ENCODE results near the gene AHI1.

AHI1 gene

DNA sequence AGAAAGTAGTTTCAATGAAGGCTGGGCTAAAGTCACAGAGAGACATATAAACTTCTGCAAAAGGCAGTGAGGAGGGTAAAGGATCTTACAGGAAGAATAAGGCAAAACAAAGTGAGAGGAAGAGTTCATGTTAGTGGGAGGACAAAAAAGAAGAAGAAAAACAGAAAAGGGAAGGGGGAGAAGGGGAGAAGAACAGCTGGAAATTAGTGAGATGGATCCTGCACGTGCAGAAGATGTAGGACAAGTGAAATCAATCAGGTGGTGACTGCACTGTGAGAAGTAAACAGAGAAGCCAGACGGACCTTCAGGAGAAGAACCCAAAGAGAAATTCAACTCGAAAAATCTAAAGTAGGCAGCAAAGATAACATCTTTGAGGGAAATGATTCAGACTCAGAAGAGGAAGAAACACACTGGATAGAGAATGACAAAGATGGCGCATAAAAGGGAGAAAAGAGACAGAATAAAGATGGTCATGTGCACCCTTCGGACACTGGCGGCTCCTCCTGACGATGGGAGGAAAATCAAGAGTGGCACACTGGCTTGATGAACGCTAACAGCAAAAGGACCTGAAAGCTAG lies 210.5 kb downstream of the AHI1 start:
- no peak for DNase-seq

DNA sequence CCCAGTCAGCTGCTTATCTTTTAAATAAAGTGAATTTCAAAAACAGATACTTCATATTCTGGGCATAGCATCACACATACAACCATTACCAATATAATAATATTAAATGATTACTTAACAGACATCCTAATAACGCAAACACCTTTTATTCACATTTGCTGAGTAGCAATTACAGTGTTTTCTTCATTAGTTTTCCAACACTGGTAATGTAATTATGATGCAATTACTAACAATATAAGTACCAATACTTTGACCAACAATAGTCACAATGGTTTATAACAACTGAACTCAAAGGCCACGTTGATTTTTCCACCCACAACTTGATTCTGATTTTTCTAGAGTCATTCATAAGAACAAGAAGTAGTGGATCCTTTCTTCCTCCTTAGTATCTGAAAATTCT lies 212.4 kb downstream of the AHI1 start:
- no peak for DNase-seq

DNA sequence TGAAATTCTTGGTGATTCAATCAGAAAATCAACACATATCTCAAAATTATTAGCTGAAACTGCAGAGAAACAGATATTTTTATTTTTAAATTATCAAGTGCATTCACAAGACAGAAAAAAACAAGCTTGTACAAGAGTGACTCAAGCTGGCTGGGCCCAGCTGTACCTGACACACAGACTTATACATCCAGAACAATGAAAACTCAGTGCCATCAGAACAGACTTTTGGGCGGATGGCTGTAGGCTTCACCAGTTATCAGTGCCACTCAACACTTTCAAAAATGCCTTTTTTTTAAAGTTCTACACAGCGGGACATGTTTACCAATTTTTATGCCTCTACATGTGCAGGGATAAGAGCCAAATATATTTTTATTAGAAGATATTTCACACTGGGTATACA lies 213.6 kb downstream of the AHI1 start:
- DNase-seq, result no peak

DNA sequence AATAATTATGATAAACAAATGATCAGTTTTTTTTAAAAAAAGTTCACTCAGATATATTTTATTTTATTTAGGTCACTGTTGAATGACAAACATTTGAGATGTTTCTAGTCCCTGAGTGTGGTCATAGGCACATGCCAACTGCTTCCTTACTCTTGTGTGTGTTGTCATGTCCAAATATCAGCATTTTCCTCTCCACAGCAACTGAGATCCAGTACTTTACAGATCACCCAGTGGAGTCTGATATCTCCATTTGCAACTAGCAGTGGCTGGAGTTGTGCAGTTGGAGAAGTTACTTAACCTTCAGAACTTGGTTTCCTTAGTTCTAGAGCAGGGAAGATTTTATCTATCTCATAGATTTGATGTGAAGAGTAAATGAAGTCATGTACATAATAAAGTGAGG lies 215.1 kb downstream of the AHI1 start:
- no peak for DNase-seq

DNA sequence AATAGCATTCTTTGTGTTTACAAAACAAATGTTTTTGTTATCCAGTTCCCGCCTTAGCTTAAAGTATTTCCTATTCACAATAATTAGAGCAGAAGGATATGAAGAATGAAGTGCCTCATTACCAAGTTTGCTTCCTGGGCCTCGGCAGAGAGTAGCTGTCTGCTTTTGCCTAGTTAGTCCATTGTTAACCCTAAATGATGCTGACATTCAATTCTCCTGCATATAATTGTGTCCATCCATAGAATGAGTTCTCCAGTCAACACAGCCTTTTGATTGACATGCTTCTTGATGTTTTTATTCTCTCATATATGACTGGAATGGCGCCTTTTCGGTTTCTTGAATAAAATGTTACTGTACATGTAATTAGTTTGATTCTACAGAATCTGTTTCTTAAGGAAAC lies 215.6 kb downstream of the AHI1 start:
- no peak for DNase-seq

DNA sequence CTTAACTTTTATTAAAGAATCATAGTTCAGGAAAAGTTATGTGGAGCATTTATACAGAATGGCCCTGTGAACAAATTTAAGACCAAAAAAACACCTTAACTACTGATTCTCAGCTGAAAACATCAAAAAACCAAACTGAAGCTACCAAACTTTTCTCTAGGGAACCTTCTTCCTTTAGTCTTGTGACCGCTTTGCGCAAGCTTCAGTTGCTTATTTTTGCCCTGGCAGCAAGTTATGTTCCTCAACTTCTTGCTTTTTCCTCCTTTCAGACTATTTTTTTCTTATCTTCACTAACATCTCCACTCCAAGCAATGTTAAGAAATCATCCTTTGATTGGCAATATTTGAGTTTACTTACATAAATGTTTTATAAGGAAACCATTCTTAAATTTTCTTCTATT lies 216.3 kb downstream of the AHI1 start:
- DNase-seq, result no peak

DNA sequence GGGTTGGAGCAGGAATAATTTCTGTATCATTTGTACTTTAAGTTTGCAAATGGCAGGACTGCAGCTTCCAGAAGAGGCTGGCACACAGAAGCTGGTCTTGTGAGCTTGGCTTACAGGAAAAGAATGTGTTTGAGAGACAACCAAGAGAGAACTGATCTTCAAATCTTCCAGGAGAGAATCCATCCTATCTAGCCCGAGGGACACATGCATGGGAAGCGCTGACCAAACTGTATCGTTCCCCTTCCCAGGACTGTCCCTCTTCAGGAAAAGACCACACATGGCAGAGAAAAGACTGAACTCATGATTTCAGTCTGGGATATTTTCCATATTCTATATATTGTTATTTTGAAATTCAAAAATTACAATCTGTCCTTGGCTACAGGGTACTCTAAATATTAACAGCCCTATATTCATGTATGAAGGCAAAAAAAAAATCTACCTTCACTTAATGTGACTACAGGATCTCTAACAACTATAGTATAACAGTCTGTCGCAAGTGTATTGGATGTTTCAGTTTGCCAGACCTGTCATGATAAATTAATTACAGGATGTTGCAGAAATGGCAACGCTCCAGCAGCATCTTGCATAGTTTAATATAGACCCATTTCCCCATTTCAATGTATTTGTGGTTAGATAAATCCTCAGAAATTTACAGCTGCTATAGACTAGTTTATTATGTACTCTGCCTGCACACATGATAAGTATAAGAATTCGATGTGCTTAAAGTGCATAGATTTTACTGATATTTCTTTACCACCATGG lies 217.0 kb downstream of the AHI1 start:
- DNase-seq, result no peak

DNA sequence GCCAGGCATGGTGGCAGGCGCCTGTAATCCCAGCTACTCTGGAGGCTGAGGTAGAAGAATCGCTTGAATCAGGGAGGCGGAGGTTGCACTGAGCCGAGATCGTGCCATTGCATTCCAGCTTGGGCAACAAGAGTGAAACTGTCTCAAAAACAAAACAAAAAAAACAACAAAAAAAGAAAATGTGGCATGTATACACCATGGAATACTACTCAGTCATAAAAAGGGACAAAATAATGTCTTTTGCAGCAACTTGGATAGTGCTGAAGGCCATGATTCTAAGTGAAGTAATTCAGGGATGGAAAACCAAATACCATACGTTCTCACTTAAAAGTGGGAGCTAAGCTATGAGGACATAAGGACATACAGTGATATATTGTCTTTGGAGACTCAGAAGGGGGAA lies 220.1 kb downstream of the AHI1 start:
- DNase-seq, result no peak

DNA sequence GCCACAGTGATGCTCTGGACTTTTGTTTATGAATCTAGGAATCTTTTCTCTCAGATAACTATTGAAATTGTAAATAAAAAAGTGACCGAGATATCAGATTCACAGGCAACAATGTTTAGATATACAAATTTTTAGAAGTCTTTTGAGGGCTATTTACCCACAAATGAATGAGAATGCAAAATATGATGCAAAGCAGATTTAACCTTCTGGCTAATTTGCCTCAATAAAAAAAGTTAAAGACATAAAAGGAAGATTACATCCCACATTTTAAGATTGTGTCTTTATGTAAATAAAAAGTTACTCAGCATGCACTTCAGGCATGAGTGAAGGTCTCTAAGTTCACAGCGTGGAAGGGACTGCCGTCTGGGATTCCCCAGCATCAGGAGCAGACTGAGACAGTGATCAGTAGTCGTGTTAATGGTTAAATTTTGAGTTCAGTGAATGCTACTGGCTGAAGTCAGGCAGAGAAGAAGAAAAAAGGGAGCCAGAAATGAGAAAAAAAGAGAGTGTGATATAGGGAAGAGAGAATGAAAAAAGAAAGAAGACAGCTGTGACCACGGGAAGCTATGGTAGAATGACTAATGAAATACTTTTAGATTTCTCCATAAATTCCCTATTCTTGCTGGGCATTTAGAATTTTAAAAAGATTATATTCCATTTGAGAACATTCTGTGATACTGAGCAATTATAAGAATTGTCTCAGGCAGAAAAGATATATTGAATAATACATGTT lies 222.8 kb downstream of the AHI1 start:
- no peak for DNase-seq

DNA sequence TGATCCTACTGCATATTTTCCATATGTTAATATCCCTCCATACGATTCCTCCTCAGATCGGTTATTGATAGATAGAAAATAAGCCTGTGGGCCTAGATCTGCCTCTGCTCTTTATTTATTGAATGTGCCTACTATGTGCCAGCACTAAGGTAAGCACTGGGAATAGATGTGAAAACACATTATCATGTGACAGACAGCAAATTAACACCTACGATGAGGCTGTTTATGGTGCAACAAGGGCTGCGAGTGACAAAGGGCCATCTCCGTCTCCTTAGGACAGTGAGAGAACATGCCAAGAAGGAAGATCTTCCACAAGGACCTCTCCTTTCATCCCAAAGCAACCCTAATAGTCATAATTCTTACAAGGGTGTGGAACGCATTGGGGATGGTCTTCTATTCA lies 225.9 kb downstream of the AHI1 start:
- no peak for DNase-seq

DNA sequence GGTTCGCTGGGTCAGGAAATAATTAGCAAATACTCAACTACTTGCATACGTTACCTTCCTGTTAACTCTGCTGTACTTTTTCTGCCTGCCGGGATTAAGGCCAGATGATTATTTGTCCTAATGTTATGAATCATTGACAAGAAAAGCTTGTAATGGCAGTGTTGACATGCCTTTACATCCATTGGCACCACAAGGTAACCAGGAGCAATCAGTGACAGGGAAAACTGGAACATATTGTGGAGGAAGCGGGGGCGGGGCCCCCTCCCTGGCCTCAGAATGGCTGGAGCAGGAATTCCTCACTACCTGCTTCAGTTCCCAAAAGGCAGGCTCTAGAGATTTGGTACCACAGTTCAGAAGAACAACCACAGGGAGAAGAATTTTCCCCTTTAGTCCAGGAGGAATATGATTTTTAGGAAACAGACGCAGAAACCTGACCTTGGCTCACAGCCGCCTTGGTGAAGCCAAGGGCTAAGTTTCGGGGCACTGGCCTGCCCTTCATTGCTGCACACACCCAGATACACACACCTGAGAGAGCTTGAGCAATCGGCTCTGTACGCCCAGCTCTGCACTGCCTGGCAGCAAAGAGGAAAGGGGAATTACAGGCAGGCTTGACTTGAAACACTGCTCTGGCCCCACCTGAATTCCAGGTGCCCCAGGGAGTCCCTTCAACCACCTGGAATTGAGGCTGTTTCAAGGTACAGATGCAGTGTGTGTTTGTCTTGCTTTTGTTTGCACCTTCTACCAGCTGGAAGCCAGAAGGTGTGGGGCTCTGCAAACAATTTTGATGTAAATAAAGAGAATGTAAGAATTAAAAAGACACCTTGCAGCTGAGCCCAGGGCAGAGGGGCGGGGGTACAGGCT lies 226.6 kb downstream of the AHI1 start:
- DNase-seq, result no peak

DNA sequence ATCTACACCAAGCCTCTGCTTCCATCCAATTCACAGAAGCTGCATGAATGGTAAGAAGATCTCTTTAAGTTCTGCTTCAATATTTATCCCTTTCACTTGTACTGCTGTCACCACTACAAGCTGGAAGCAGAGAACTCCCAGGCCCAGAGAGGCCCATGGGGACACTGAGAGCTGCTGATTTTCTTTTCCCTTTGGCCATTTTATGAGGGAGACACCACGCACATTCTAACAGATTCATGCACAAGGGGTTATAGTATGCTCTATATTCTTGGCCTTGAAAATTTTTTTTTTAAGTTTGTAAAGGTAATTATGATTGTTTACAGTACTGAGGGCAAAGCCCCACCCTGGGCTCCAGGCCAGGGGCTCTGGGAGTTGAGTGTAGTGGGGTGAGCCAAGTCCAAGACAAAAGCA lies 228.1 kb downstream of the AHI1 start:
- DNase-seq, result no peak

DNA sequence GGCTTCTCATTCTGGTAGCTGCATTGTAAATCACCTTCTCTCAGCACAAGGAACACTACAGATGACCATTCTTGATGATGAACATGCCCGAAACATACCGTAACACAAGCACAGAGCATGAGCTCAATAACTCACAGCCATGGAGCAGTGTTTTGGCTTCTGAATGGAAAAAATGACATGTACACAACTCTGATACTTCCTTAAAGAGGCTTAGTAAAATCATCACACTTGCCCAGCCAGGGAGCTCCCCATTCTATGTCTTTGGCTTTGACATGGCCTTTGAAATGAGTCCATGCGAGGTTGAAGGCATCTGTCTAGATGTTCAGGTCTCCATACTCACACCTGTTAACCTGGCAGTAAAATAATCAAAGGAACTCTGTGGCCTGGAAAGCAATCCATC lies 228.8 kb downstream of the AHI1 start:
- DNase-seq, result no peak

DNA sequence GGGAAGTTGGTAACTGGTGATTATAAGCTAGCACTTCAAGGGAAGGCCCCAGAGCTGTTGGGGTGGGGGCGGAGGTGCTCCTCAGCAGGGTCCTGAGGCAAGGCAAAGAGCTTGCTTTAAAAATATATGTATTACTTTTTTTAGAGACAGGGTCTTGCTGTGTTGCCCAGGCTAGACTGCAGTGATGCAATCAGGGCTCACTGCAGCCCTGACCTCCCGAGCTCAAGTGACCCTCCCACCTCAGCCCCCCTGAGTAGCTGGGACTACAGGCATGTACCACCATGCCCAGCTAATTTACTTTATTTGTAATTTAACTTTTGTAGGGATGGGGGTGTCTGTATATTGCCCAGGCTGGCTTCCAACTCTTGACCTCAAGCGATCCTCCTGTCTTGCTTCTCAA lies 229.3 kb downstream of the AHI1 start:
- DNase-seq, result no peak

DNA sequence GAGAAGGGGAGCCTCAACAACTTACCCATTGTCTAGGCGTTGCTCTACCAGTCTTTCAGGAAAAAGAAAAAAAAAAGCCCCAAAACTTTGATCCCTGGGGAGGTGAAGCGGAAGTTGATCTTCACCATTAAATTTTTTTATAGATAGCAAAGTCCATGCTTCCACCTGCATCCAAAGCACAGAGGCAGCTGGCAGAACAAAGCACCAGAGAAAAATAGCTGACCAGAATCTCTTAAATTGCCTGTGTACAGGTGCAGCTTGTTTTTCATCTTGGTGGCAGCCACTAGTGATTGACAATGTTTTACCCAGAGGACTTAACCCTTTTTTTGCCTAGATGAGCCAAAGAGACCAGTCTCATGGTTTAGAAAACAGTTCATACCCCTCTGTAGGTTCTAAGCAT lies 230.5 kb downstream of the AHI1 start:
- DNase-seq, result no peak

DNA sequence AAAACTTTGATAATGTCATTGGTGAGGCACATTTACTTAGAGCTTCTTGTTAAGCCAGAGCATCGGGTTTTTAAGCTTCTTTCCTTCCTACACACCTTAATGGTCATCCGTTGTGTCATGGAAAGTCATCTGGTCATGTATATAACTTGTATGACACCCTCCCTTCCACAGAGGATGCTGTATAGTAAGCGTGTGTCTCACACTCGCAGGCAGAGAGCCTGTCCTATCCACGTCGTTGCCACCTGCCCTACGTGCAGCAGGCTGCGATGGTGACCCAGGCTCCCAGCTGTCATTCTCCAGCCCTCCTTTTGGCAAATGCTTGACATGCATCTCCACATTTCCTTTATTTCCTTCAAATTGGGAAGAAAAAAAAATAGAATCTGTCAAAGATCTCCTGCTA lies 230.9 kb downstream of the AHI1 start:
- DNase-seq, result no peak

DNA sequence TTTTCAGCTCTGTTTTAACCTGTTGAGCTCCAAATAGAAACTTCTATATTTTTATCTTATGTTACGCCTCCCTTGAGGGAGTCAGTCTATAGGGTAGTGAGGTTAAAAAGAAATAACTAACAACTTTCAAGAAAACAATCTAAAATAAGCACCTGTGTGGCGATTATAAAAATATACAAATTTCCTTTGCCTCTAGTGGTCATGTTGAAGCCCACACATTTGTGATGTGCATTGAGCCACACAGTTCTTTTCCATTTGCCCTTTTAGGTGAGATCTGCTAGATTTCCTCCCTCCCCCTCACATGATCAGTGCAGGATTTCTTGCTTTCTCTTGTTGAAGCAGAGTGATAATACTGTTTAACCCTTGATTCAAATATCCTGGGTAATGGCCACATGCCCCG lies 232.3 kb downstream of the AHI1 start:
- no peak for DNase-seq

DNA sequence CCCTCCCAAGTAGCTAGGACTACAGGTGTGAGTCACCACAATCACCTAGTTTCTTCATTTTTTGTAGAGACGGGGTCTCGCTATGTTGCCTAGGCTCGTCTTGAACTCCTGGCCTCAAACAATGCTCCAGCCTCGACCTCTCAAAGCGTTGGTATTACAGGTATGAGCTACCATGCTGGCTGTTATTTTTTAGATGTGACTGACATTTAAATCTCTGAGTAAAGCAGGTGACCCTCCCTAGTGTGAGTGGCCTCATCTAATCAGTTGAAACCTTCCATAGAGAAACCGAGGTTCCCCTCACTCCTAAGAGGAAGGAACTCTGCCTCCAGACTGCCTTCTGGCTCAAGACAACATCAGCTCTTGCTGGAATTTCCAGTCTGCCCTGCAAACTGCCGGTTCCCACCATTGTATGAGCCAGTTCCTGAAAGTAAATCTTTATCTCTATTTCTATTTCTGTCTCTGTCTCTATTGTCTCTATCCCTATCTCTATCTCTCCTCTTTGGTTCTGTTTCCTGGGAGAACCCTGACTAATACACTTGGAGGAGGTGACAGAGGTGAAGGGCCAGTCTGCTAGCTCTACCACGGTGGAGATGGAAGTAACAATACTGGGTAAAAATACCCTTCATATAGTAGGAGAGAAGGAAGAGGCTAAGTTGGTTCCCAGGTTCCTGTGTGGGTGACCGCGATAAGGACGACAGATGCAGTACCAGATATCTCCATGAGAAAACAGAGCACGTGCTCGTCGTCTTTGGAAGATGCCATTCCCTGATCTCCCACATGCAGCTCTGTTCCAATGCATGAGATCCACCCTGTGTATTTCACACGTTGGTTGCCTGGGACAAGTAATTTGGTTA lies 235.4 kb downstream of the AHI1 start:
- no peak for DNase-seq

DNA sequence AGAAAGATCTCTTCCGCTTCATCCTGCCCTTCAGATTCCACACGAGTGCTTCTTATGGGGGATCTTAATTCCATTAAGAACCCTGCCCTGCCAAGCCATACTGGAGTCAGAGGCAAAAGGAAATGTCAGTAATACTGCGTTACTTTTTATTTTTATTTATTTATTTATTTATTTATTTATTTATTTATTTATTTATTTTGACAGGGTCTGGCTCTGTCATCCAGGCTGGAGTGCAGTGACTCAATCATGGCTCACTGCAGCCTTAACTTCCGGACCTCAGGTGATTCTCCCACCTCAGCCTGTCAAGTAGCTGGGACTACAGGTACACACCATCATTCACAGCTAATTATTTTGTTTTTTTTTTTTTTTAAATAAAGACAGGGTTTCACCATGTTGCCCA lies 236.9 kb downstream of the AHI1 start:
- DNase-seq, result no peak

DNA sequence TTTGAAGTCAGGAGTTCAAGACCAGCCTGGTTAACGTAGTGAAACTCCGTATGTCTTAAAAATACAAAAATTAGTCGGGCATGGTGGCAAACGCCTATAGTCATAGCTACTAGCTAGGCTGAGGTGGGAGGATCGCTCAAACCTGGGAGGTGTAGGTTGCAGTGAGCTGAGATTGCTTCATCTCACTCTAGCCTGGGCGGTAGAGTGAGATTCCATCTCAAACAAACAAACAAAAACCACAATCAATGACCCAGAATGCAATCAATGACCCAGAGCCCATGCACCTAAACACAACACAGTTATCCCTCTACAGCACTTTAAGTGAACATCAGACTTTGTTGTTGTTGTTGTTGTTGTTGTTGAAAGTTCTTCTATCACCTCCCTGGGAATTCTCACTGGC lies 238.6 kb downstream of the AHI1 start:
- DNase-seq, result no peak

DNA sequence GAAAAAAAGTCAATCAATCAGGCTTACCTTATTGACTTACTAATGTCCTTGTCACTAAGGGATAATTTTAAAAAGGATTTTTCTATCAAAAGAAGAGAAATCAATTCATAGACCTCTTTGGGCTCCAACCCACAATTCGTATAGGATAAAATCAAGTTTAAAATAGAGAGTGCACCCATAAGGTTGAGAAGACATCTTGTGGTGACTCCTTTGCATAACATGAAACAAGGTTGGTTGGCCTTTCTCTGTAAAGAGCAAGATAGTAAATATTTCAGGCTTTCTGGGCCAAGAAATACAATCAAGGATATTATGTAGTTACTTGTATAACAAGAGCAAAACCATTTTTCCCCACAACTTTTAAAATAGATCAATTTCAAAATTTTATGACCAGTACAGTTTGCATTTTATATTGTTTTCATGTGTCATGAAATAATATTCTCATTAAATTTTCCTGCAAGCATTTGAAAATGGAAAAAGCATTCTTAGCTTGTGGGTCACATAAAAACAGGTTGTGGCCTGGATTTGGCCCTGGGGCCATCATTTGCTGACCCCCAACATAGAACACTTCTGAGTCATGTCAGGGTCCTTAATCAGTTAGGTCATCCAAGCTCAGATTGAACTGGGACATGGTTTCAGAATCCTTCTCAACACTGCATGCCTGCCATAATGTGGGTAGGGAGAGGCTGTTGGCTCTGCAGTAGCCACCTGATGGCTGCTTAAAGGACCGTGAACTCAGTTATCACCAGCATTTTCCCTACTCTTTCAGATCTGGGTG lies 239.7 kb downstream of the AHI1 start:
- DNase-seq, result no peak

DNA sequence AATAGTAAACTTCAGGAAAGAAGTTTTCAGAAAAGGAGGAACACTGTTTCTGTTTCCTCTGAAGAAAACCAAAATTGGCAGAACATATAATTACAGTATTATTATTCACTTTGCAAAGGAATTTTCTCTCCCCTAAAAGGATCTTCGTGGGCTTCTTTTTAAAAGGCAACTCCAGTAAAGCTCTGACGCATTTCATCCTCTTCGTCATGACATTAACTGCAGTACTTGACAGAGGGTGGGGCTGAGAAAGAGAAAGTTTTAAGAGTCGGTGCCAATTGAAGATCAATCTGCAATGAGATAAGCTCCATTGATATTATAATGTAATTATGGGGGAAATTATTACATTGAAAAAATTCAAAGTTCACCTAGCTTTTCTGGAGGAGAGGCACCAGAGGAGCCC lies 240.7 kb downstream of the AHI1 start:
- DNase-seq, result no peak

All from activated CD8-positive, alpha-beta memory T cell treated with anti-CD3 and anti-CD28 coated beads, Interleukin-2, amount 50 U/mL, for 4 hours (primary cell).